HG03097 (cell line): ENCODE measurements around the gene MYL4.
"Not testable (repeated sequence)": the region's sequence is repeated elsewhere in the genome, so short reads cannot be mapped to it uniquely, and the experiment has no call there.

ENCODE experiments used
- ATAC-seq: cut with Tn5 transposase; IDR thresholded peaks from one replicate; pipeline ENCODE4 v1.9.1; 2021; ENCODE audit not compliant: unreplicated experiment, low FRiP score

MYL4 gene

DNA sequence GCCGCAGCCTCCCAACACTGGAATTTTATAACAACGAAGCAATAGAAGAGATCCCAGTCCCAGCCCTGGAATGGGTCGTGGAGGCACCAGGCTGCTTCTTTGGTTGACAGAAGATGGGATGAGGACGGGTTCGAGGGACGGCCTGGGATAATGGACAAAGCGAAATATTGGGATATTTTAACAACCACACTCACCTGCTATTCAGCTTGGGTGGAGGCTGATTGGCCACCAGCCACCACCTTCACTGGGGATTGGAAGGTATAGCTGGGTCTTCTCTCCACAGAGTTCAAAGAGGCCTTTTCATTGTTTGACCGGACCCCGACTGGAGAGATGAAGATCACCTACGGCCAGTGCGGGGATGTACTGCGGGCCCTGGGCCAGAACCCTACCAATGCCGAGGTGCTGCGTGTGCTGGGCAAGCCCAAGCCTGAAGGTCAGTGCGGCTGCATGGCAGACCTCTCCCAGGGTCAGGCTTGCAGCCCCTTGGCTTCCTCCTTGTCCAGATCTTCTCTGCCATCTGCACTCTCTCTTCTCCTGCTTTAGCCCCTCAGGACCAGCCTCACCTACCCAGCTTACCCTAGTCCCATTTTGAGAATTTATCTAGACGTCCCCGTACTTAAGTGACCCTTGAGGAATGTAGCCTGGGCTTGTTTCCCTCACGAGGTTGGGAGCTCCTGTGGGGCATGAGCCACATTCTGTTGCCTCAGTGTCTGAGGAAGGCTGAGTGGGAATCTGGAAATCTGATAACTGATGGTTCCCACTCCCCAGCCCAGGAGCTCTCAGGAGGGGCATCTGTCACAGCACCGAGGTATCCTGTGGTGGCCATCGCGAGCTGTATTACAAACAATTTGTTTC is 10.7 kb downstream of the MYL4 start:
- no peak for ATAC-seq

DNA sequence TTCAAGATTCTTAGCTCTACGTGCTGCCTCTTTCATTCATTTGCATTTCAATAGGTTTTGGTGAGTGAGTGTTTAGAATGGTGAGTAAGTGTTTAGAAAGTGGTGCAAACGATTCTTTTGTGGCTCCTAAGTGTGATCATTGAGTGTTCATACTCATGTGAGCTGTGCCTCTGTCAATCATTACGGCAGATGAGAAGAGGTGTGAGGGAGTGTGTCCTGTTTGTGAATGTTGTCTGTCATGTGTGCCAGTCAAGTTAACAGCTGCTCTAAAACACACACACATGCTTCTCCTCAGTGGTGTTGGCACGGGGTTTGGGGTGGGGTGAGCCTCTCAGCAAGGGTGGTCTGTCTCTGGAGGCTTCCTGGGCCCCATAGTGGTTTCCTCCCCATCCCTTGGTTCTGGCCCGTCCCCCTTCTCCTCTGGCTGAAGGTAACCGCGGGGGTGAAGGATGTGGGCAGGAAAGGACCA is 11.4 kb downstream of the MYL4 start:
- ATAC-seq: peak; percentile 48

DNA sequence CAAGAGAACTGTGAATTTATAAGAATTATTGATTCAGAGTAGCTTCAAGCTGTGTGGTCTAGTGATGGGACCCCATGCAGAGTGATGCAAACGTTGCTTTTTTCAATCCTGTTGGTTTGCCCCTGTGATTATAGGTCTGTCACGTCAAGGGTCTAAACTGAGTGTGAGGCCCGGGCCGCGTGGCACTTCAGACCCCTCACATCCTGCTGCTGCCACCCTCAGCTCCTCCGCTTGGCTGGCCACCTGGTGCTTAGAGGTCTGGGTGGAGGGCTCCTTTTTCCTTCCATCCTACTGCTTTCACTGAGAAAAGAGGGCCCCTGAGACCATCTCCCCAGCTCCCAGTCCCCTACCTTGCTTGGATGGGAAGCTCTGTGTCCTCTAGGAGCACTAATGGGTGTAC is 12.0 kb downstream of the MYL4 start:
- ATAC-seq: no peak

DNA sequence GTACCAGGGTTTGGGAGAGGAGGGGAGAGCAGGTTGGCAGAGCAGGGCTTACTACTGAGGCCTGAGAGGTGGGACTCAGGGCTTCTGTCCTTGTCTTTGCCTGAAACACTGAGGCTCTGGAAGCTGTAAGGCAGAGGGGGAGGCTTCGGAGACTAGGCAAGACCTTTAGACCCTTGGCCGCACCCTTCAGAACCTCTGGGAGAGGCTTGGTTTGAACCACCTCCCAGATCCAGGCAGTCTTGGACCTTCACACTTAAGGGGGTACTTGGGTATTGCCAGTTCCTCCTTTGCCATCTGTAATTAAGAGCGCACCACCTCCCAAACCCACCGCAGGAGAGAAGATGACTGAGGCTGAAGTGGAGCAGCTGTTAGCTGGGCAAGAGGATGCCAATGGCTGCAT is 12.9 kb downstream of the MYL4 start:
- ATAC-seq: no peak

DNA sequence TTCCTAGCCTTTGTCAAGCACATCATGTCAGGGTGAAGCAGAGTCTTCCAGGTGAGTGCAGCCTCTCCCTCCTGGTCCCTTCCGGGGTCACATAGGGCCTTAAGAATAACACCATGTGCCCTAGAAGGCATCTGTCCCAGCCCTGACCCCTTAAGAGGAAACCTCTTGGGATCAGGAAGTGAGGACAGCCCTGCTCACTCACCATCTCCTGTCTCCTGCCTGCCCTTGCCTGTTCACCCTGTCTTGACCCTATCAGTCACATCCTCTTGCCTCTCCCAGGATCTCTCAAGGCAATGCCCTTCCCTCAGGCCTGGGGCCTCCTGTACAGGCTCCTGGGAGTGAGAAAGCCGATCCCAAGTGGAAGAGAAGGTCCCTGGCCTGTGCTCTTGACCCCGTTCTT is 13.9 kb downstream of the MYL4 start:
- ATAC-seq: no peak

DNA sequence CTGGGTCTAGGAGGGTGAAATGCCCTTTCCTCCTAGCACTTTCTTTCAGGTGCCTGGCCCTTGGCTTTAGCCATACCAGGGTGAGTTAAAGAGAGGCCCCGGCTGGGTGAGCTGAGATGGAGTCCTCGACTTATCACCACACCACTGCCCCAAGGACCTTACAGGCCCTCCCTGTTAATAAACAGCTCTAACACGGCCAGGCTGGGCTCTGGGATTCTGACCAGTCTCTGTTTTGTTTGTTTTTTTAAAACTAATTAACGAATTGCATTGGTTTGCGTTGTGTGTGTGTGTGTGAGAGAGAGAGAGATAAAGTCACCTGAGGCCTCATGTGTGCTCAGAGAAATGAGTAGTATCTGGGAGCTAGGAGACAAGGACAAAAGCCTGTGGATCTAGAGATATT is 14.3 kb downstream of the MYL4 start:
- ATAC-seq: no peak

DNA sequence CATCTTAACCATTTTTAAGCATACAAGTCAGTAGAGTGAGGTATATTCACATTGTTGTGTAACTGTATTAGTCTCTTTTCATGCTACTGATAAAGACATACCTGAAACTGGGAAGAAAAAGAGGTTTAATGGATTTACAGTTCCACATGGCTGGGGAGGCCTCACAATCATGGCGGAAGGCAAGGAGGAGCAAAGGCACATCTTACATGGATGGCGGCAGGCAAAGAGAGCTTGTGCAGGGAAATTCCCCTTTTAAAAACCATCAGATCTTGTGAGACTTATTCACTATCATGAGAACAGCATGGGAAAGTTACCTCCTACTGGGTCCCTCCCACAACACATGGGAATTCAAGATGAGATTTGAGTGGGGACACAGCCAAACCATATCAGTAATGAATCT is 14.9 kb downstream of the MYL4 start:
- not testable (repeated sequence) for ATAC-seq

DNA sequence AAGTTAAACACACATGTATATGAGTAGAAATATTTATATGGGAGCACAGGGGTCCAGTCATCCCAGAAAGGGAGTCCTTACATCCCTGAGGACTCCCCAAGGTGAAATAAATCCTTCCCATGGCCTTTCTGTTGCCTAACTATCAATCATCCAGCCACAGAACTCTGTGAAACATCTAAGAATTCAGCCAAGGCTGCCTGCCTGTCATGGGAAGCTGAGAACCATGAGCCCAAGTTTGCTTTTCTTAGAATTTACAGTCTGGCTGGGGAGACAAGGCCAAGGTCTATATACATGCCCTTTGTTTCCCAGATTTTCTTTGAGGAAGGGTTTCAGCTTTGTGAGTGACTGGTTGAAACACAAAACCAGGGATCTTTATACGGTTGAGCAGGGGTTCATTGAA is 15.8 kb downstream of the MYL4 start:
- ATAC-seq: no peak

DNA sequence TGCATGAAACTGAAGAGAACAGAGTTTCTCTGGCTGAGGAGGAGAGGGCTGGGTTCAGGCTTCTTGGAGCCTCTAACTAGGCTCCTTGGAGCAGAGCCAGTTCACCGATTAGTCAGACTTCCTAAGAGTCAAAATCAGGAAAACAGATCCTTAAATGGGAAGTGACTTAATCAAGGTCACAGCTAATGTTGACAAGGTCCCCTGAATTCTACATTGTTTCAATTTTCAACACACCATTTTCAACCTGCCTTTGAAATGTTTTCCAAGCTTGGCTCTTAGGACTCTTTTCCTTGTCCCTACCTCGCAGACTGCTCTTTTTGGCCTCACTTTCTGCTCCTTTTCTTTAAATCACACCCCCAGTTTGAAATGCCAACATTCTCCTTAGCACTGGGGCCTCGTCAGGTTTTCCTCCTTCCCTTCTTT is 16.3 kb downstream of the MYL4 start:
- ATAC-seq: no peak

DNA sequence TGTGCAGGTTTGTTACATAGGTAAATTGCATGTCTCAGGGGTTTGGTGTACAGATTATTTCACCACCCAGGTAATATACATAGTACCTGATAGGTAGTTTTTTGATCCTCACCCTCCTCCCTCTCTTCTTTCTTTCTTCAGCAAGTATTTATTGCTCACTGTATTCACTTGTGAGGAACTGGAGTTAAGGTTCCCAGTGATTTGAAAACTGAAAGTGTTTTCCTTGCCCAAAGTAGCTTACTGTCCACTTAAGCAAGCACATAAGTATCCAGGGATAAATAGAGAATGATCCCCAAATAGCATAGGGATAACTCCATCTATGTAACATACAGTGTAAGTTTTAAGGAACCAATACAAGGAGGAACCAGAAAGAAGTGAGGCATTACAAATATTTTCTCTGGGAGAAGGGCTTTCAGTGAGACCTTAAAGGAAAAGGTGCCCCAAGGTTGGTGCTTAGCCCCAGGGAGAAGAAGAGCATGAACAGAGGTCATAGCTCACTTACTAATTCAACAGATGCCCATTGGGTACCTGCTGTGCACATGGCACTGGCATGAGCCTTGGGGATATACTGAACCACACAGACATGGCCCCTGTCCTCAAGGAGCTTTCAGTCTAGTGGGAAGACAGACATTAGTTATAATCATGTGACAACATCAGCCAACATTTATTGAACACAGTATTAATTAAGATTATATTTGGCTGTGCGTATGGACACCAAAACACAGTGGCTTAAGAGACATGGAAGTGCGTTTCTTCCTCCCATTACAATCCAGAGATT is 17.0 kb downstream of the MYL4 start:
- ATAC-seq: no peak

DNA sequence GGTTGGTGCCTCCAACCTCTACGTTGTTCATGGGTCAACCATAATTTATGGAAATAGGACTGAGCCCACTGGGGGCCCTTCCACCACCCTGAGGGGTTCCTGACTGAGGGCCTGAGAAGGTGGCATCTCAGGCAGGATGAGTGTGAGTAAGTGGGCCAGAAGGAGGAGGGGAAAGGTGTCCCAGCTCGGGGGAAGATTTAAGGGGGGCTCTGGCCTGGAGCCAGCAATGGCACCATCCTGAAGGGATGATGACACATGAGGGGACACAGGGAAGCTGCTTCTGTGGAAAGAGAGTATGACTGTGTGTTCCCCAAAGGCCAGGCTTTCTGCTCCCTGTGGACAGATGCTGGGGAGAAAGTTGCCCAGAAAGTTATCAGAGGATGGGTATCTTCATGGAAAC is 18.7 kb downstream of the MYL4 start:
- ATAC-seq: no peak

DNA sequence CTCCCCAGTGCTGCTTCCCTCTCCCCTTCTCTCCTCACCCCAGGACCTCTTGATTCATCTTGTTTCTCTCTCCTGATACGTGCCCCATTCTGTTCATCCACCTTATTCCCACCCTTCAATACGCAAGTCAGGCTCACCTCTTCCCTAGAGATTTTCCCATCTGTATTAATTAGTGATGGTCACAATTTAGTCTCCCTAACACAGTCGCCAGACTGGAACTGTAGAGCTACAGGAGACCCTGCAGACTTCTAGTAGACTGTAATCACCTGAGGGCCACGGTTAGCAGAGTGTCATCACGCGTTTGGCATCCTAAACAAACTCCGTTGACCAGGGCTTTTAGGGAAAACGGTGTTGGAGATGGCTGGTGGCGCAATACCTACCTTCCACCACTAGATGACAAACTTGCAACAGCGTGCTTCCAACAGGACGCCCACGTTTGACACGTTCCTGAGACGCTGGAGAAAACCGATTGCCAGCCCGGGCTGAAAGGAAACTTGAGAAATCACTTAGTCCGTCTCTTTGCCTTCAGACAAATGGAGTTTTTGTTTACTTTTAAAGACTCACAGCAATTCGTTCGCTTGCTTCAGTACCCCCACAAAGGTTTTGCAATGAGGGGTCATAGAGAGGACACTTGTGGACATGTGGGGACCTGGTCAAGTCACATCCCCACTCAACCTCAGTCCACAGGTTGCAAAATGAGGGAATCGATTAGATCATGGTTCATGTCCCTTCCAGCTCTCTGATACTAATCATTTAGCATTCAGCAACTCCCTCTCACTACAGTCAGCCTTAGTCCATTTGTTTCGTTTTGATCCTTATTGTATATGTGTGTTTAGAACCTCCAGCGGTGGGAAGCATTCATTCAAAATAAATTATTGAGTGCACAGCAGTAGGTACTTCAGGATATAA is 20.6 kb downstream of the MYL4 start:
- peak; percentile 64 for ATAC-seq

DNA sequence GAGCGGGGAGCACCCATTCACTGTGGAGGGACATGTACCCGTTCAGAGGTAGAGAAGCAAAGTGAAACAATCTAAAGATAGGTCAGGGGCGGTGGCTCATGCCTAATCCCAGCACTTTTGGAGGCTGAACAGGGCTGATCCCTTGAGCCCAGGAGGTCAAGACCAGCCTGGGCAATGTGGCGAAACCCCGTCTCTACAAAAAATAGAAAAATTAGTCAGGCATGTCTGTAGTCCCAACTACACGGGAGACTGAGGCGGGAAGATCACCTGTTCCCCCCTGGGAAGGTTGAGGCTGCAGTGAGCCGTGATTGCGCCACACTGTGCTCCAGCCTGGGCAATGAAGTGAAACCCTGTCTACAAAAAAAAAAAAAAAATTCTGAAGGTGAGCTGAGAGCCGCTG is 21.7 kb downstream of the MYL4 start:
- ATAC-seq: no peak

DNA sequence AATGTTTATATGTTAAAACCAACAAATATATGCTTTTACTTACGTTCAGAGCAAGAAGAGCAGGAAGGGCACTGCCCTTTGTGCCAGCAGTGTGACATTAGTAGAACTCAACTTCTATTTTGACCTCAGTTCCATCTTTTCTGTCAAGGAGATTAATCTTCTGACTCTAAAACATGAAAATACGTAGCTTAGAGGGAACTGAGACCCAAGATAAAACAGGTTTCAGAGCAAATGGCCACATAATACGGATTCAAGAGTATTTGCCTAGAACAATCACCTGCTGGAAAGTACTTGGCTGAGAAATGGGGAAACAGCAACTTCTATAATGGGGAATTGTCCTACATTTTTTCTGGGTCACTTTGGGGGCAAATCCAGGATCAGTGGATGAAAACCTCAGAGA is 22.2 kb downstream of the MYL4 start:
- ATAC-seq: no peak

DNA sequence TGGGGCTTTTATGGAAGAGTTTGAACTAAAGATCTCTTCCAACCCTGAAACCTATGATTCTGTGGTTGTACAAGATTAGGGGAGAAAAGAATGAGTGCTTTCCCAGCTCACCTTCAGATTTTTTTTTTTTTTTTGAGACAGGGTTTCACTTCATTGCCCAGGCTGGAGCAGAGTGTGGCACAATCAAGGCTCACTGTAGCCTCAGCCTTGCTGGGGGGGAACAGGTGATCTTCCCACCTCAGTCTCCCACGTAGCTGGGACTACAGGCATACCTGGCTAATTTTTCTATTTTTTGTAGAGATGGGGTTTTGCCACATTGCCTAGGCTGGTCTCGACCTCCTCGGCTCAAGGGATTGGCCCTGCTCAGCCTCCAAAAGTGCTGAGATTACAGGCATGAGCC is 22.7 kb downstream of the MYL4 start:
- no peak for ATAC-seq

DNA sequence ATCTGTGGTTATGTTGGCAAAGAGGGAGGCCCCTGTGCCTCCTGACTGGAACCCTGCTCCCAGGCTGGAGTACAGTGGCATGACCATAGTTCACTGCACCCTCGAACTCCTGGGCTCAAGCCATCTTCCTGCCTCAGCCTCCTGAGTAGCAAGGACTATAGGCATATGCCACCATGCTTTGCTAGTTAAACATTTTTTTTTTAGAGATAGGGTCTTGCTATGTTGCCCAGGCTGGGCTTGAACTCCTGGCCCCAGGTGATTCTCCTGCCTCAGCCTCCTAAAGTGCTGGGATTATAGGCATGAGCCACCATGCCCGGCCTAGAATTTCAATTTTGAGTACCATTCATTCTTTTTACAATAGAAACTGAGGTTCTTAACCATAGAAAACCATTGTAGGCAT is 23.3 kb downstream of the MYL4 start:
- no peak for ATAC-seq

DNA sequence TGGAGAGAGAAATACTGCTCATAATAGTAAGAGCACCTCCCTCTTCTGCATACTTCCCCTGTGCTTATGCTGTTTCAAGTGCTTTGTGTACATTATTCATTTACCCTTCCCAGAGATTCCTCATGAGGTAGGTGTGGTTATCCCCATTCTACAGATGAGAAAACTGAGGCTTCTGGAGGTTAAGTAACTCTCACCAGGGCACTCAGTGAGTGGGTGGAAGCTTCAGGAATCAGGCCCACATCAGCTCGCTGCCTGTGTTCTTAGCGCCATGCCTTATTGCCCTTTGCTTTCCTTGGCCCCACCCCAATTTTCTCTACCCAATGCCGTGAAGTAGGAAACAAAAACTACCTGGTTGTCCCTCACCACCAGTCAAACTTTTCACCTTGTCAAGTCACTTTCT is 26.4 kb downstream of the MYL4 start:
- no peak for ATAC-seq

DNA sequence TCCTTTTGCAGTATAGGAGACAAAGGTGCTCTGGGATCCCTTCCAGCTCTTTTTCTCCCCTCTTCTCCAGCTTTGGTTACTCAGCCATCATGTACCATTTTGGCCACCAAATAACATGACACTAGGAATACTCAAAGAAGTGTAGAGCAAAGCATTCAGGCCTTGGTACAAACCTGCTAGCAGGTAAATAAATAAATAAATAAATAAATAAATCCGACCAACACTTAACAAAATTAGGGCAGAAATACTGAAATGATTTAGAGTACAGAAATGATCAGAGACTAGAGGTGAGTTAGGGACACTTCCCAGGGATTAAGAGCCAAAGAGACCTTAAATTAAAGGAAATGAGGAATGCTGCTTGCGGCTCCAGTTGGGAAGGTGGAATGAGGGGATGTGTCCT is 26.8 kb downstream of the MYL4 start:
- no peak for ATAC-seq

DNA sequence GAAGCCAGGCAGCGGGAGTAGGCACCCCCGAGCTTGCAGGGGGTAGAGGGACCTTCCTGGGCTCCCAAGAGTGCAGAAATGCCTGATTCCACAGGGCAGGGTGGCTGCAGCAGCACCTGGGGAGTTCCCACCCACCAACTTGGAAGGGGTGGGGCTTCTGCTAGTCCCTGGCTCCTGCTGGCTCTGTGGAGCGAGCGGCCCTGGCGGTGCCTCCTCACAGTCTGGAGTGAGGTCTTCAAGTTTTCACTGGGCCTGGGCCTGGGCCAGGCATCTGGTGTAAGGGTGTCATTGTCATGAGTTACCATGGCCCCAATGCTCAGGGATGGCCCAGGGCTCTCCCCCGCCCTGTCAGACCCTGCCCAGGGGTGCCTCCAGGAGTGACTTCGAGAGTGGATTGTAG is 28.7 kb downstream of the MYL4 start:
- no peak for ATAC-seq

DNA sequence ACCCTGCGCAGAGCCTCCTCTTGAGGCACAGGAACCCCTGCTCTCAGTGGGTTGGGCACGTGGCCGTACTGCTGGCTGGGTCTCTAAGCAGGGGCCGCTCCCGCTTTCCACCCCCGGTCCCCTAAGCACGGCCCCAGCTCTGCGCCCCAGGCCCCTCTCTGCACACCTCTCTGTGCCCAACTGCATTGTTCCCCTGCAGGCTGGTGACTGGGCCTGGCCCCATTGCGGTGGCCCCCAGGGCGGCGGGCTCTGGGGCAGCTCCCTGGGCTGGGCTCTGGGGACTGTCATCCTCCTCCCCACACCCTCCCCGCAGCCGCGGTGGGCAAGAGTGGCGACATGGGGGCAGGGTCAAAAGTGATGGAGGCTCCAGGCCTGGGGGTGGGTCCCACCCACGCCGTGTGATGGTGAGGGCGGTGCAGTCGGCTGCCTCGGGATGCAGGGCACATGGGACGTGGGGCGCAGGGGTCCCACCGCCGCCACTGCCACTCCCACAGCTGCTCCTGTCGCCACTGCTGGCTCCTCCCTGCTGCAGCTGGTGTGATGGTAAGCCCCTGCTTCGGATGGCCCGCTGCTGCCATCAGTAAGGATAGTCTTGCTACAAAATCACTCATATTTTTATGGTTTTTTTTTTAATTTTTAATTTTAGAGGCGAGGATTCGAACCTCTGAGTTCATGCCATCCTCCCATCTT is 29.3 kb downstream of the MYL4 start:
- no peak for ATAC-seq
